Parathyroid adenoma (tissue), 2 donors: Measurements from ENCODE around the gene TEX22.

ENCODE experiments used
- H2AFZ ChIP-seq: fragments of 300-600 bp; sonication (generic); one replicate; pipeline ENCODE4 v1.7.0; 2017; ENCODE audit warnings: antibody characterized with exemption, mild to moderate bottlenecking
- H3K27ac ChIP-seq: fragments of 300-600 bp; sonication (generic); one replicate; pipeline ENCODE4 v1.7.0; 2017
- H3K27me3 ChIP-seq: fragments of 300-600 bp; sonication (generic); one replicate; pipeline ENCODE4 v1.7.0; 2017; ENCODE audit warnings: low read length; ENCODE audit not compliant: control insufficient read depth, insufficient read depth
- H3K36me3 ChIP-seq: fragments of 300-600 bp; sonication (generic); one replicate; pipeline ENCODE4 v1.7.0; 2017; ENCODE audit warnings: low read length; ENCODE audit not compliant: control insufficient read depth, insufficient read depth
- H3K4me1 ChIP-seq: fragments of 300-600 bp; sonication (generic); one replicate; pipeline ENCODE4 v1.7.0; 2017; ENCODE audit warnings: control low read depth
- H3K4me2 ChIP-seq: fragments of 300-600 bp; sonication (generic); one replicate; pipeline ENCODE4 v1.7.0; 2017; ENCODE audit warnings: low read length
- H3K4me3 ChIP-seq: fragments of 300-600 bp; sonication (generic); one replicate; pipeline ENCODE4 v1.7.0; 2017; ENCODE audit warnings: low read depth, low read length
- H3K79me2 ChIP-seq: fragments of 300-600 bp; sonication (generic); one replicate; pipeline ENCODE4 v1.7.0; 2017; ENCODE audit warnings: control low read depth
- H3K9ac ChIP-seq: fragments of 300-600 bp; sonication (generic); one replicate; pipeline ENCODE4 v1.7.0; 2017; ENCODE audit warnings: mild to moderate bottlenecking
- H3K9me3 ChIP-seq: fragments of 300-600 bp; sonication (generic); one replicate; pipeline ENCODE4 v1.7.0; 2017; ENCODE audit warnings: low read length; ENCODE audit not compliant: control insufficient read depth
- TF ChIP-seq, protein P1 (sequence below): fragments of 300-600 bp; sonication (generic); IDR thresholded peaks from one replicate; pipeline ENCODE4 v1.7.0; 2017; ENCODE audit warnings: antibody characterized with exemption, mild to moderate bottlenecking
- donor health status: primary hyperparathyroidism.

Gene TEX22

DNA sequence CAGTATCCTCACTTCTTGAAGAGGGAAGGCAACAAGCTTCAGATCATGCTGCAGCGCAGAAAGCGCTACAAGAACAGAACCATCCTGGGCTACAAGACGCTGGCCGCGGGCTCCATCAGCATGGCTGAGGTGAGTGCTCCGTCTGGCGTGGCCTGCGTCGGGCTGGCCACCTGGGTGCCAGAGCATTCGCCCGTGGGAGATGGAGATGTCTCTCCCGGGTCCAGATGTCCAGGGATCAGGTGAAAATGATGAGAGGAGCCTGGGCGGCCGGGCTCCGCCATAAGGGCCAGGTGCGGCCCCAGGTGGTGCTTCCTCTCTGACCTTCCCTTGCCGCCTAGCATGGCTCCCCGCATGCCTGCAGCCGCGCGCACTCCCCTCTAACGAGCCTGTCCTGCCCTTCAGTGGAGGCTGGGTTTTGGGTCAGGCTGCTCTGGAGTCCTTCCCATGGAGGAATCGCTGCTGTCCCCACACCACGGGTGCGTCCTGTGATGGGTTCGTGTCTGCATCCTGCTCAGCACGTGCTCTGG lies 43.2 kb upstream of the TEX22 start:
- TF ChIP-seq, protein P1, sequence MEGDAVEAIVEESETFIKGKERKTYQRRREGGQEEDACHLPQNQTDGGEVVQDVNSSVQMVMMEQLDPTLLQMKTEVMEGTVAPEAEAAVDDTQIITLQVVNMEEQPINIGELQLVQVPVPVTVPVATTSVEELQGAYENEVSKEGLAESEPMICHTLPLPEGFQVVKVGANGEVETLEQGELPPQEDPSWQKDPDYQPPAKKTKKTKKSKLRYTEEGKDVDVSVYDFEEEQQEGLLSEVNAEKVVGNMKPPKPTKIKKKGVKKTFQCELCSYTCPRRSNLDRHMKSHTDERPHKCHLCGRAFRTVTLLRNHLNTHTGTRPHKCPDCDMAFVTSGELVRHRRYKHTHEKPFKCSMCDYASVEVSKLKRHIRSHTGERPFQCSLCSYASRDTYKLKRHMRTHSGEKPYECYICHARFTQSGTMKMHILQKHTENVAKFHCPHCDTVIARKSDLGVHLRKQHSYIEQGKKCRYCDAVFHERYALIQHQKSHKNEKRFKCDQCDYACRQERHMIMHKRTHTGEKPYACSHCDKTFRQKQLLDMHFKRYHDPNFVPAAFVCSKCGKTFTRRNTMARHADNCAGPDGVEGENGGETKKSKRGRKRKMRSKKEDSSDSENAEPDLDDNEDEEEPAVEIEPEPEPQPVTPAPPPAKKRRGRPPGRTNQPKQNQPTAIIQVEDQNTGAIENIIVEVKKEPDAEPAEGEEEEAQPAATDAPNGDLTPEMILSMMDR, result no peak
- Histone ChIP-seq H3K4me1 (peaks cover 3% of the 10 kb centered on the region), H3K27ac (no peak overlapping the region), H3K9ac (no peak overlapping the region), H3K36me3 (no peaks in the 10 kb centered on the region), H3K4me2 (no peak overlapping the region), H3K79me2 (peaks cover 7% of the 10 kb centered on the region), H2AFZ (no peak overlapping the region), H3K9me3 (no peaks in the 10 kb centered on the region), H3K4me3 (no peak overlapping the region), H3K27me3 (no peaks in the 10 kb centered on the region)

DNA sequence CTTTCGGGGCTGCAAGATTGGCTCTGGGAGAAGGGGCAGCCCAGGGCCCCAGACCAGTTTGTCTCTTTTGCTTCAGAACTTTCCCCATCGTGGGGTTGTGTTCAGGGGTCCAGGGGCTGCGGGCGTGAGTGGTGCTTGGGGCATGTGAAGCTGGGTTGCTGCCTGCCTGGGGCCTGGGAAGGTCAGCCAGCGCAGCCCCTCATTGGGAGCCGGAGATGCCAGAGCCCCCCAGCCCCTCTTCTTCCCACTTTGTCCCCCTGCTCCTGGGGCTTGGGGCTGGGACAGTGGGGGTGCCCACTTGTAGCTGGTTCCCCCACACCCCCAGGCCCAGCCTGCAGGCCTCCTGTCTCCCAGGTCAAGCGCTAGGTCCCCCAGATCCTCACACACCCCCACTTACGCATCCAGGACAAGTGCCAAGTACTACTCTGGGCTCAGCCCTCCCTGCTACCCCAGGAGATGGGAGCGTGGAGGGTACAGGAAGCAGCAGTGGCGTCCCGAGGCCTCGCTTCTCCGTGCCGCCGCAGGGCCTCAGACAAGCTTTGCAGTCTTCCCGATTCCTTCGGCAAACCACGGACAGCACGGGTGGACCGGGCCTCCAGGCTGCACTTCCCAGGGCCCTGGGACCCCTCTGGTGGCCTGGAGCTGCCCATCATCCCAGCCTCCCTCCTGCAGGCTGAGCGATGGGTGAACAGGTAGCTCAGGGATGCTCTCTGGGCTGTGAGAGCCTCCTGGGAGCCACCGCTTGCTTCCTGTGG lies 42.3 kb upstream of the TEX22 start:
- Histone ChIP-seq H3K4me2 (no peak overlapping the region), H3K9me3 (no peaks in the 10 kb centered on the region), H2AFZ (no peak overlapping the region), H3K9ac (no peak overlapping the region), H3K4me3 (no peak overlapping the region), H3K27ac (no peak overlapping the region), H3K79me2 (peaks cover 7% of the 10 kb centered on the region), H3K27me3 (no peaks in the 10 kb centered on the region), H3K4me1 (peaks cover 3% of the 10 kb centered on the region), H3K36me3 (no peaks in the 10 kb centered on the region)
- TF ChIP-seq, protein P1, result no peak

DNA sequence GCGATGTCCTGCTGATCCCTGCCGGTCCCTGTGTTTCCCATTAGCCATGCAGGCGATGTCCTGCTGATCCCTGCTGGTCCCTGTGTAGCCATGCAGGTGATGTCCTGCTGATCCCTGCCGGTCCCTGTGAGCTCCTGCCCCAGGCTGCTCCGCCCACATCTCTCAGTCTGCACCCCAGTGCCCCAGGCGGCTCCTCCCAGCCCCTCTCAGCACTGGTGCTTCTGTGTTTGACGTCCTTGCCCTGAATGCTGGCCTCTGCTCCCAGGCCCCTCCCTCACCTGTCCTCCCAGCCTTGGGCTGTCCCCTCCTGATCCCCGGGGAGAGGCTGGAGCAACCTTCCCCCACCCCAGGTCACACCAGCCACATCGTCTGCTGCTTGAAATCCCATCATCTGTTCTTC lies 41.4 kb upstream of the TEX22 start:
- no peaks in the 10 kb centered on the region for H3K36me3 ChIP-seq
- H3K27me3 ChIP-seq, result no peaks in the 10 kb centered on the region
- H3K9me3 ChIP-seq, result no peaks in the 10 kb centered on the region
- peaks cover 2% of the 10 kb centered on the region for H3K4me1 ChIP-seq
- no peak overlapping the region for H2AFZ ChIP-seq
- H3K4me3 ChIP-seq, result no peak overlapping the region
- H3K4me2 ChIP-seq, result no peak overlapping the region
- TF ChIP-seq, protein P1, result no peak
- no peak overlapping the region for H3K9ac ChIP-seq
- peaks cover 7% of the 10 kb centered on the region for H3K79me2 ChIP-seq
- no peak overlapping the region for H3K27ac ChIP-seq

DNA sequence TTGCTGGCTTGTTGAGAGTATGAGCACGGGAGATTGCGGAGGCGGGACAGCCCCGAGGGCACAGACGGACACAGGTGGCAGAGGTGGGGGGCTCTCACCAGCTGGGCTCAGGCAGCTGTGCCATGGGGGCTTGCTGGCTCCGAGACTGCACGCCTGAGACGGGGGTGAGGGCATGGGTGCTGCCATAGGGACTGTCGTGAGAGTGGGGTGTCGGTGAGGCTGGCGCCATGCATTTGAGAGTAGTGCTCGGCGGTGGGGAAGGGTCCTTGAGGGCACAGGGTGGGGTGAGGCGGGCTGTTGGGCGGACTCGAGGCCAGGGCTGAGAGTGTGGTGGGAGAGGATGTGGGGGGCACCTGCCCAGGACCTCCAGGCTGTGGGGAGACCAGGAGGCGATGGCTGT lies 40.7 kb upstream of the TEX22 start:
- no peak overlapping the region for H3K4me3 ChIP-seq
- H3K27me3 ChIP-seq, result no peaks in the 10 kb centered on the region
- H3K27ac ChIP-seq, result no peak overlapping the region
- H3K9me3 ChIP-seq, result no peaks in the 10 kb centered on the region
- H3K4me1 ChIP-seq, result no peaks in the 10 kb centered on the region
- no peak overlapping the region for H3K9ac ChIP-seq
- H2AFZ ChIP-seq, result no peak overlapping the region
- H3K4me2 ChIP-seq, result no peak overlapping the region
- H3K79me2 ChIP-seq, result peaks cover 7% of the 10 kb centered on the region
- TF ChIP-seq, protein P1, result no peak
- H3K36me3 ChIP-seq, result no peaks in the 10 kb centered on the region
